IPS-18a (cell line): ENCODE data around the gene TMEM256.
"Not testable (repeated sequence)": the region's sequence is repeated elsewhere in the genome, so short reads cannot be mapped to it uniquely, and the experiment has no call there.

ENCODE experiments used
- H3K27ac ChIP-seq: one replicate; pipeline ENCODE4 v1.5.1; 2013; ENCODE audit warnings: low read length
- H3K27me3 ChIP-seq: one replicate; pipeline ENCODE4 v1.6.1; 2013; ENCODE audit warnings: mild to moderate bottlenecking, low read length; ENCODE audit not compliant: control insufficient read depth, insufficient read depth
- H3K36me3 ChIP-seq: one replicate; pipeline ENCODE4 v1.6.1; 2013; ENCODE audit warnings: low read depth, low read length; ENCODE audit not compliant: control insufficient read depth
- H3K4me1 ChIP-seq: one replicate; pipeline ENCODE4 v1.6.1; 2013; ENCODE audit warnings: low read depth, low read length; ENCODE audit not compliant: control insufficient read depth
- H3K4me3 ChIP-seq: one replicate; pipeline ENCODE4 v1.5.1; 2013; ENCODE audit warnings: low read length
- H3K9ac ChIP-seq: one replicate; pipeline ENCODE4 v1.6.1; 2013; ENCODE audit warnings: mild to moderate bottlenecking, low read length, moderate library complexity
- H3K9me3 ChIP-seq: one replicate; pipeline ENCODE4 v1.6.1; 2013; ENCODE audit warnings: low read depth, low read length; ENCODE audit not compliant: control insufficient read depth

TMEM256 gene

DNA sequence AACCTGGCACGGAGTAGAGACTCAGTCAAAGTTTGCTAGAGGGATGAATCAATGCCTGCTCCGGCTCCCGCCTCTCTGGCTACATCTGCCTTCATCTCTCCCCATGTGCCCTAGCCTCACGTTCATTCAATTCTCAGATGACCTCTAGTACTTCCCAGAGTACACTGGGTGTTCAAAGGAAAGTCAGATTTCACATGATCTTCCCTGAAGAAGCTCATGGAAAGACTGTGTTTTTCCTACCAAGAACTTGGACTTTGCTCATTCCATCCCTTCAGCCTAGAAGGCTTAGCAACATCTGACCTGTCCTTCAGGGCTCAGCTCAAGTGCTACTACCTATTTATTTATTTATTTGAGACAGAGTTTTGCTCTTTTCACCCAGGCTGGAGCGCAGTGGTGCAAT lies 34.1 kb downstream of the TMEM256 start:
- Histone ChIP-seq H3K9me3 (no peaks in the 10 kb centered on the region), H3K27me3 (no peaks in the 10 kb centered on the region), H3K36me3 (no peaks in the 10 kb centered on the region), H3K4me1 (peaks cover 5% of the 10 kb centered on the region), H3K4me3 (no peak overlapping the region), H3K27ac (no peak overlapping the region), H3K9ac (no peak overlapping the region)

GRCh38 chr17:7368599-7368994 lies 35.3 kb downstream of the TMEM256 start:
- H3K9ac ChIP-seq, H3K27me3 ChIP-seq, H3K4me3 ChIP-seq, H3K4me1 ChIP-seq, H3K27ac ChIP-seq, H3K9me3 ChIP-seq, H3K36me3 ChIP-seq: not testable (repeated sequence)

- H3K9me3 ChIP-seq = no peaks in the 10 kb centered on the region
- peaks cover 5% of the 10 kb centered on the region for H3K4me1 ChIP-seq
- no peak overlapping the region for H3K27ac ChIP-seq
- no peaks in the 10 kb centered on the region for H3K27me3 ChIP-seq
- H3K36me3 ChIP-seq = no peaks in the 10 kb centered on the region
- H3K4me3 ChIP-seq = no peak overlapping the region
- H3K9ac ChIP-seq = no peak overlapping the region
Observed at GRCh38 chr17:7367918-7368598, 35.8 kb downstream of the TMEM256 start.

DNA sequence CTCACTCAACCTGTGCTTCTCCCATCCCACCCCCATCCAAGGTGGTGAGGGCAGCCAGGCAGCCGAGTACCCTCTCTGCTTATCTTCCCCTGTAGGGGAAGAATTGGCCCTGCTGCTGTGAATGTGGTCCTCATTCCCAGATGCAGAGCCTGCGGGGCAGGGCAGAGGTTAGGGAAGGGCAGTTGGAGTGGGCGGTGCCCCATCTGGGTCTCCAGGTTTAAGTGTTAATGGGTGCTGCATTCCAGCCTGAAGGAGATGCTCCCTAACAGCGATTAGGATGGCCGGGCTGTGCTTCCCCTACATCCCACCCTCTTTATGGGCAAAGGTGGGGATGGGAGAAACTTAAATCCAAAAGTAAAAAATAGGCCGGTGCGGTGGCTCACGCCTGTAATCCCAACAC lies 36.8 kb downstream of the TMEM256 start:
- H3K27ac ChIP-seq = no peak overlapping the region
- no peaks in the 10 kb centered on the region for H3K36me3 ChIP-seq
- no peaks in the 10 kb centered on the region for H3K27me3 ChIP-seq
- no peak overlapping the region for H3K4me3 ChIP-seq
- no peaks in the 10 kb centered on the region for H3K9me3 ChIP-seq
- H3K4me1 ChIP-seq = peaks cover 5% of the 10 kb centered on the region
- no peak overlapping the region for H3K9ac ChIP-seq

- H3K4me1 ChIP-seq, H3K9me3 ChIP-seq, H3K27ac ChIP-seq, H3K4me3 ChIP-seq, H3K27me3 ChIP-seq, H3K36me3 ChIP-seq, H3K9ac ChIP-seq: not testable (repeated sequence)
Observed at GRCh38 chr17:7365963-7366362, 37.9 kb downstream of the TMEM256 start.

DNA sequence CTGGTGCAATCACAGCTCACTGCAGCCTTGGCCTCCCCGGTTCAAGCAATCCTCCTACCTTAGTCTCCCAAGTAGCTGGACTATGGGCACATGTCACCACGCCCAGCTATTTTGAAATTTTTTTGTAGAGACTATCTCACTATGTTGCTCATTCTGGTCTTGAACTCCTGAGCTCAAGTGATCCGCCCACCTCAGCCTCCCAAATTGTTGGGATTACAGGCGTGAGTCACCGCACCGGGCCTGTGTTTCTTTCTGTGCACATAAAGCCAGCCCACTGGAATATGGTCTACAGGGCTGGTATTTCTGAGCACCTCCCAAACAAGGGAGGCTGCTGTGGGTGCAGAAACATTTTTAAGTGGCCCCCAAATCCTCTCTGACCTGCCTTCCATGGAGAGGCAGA lies 40.6 kb downstream of the TMEM256 start:
- H3K27ac ChIP-seq = no peak overlapping the region
- no peaks in the 10 kb centered on the region for H3K9me3 ChIP-seq
- no peak overlapping the region for H3K9ac ChIP-seq
- no peaks in the 10 kb centered on the region for H3K36me3 ChIP-seq
- no peaks in the 10 kb centered on the region for H3K27me3 ChIP-seq
- H3K4me3 ChIP-seq = no peak overlapping the region
- peaks cover 3% of the 10 kb centered on the region for H3K4me1 ChIP-seq

DNA sequence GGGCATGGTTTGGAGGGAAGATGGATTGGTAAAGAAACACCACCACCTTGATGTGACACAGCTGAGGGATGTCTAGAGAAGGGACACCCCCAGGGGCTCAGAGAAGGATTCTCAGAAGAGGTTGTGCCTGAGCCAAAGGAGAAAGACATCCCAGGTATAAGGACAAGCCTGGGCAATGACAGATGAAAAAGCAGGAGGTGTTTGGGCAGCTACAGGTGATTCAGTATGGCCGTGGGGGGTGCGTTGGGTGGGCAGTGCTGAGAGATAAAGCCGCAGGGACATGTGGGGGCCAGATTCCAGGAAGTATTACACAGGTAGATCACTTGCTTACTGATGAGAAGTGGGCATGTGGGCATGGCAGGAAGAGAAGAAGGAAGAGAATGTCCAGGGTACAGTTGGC lies 42.0 kb downstream of the TMEM256 start:
- H3K36me3 ChIP-seq = no peaks in the 10 kb centered on the region
- no peak overlapping the region for H3K4me3 ChIP-seq
- H3K9ac ChIP-seq = no peak overlapping the region

DNA sequence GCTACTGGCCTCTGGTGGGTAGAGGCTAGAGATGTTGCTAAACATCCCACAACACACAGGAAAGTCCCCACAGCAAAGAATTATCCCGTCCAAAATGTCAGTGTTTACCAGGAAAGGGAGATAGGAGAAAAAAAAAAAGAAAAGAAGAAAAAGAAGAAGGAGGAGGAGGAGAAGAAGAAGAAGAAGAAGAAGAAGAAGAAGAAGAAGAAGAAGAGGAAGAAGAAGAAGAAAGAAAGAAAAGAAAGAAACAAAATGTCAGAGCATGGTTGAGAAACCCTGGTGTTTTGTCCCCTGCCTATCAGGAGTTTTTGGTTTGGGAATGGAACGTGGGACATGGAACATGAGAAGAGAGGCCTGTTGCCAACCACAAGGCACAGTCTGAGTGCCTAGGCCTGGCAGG lies 46.5 kb downstream of the TMEM256 start:
- H3K4me3 ChIP-seq = no peak overlapping the region
- no peaks in the 10 kb centered on the region for H3K27me3 ChIP-seq
- no peaks in the 10 kb centered on the region for H3K9me3 ChIP-seq
- no peaks in the 10 kb centered on the region for H3K36me3 ChIP-seq
- peaks cover 8% of the 10 kb centered on the region for H3K4me1 ChIP-seq
- H3K27ac ChIP-seq = no peak overlapping the region
- H3K9ac ChIP-seq = no peak overlapping the region

More for the DNA sequence above, 42.0 kb downstream of the TMEM256 start:
- Histone ChIP-seq H3K4me1 (no peaks in the 10 kb centered on the region), H3K27ac (no peak overlapping the region), H3K27me3 (no peaks in the 10 kb centered on the region), H3K9me3 (no peaks in the 10 kb centered on the region)

DNA sequence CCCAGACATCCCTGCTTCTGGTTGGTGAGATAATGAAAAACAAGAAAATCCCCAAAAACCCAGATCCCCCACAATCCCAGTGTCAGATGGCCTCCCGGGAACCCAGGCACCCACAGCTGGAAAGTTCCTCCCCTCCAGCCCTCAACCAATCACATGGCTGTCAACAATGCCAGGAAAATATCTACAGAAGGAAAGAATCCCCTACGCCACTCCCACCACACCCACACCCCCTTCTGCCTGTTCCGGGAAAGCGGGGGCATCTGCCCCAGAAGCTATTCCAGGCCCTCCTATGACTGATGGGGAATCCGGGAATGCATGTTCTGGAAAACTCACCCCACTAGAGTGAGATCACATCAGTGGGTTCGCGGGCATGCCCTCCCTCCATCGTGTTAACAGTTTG lies 47.1 kb downstream of the TMEM256 start:
- Histone ChIP-seq H3K27me3 (no peaks in the 10 kb centered on the region), H3K4me3 (no peak overlapping the region), H3K9me3 (no peaks in the 10 kb centered on the region)

GRCh38 chr17:7356072-7356549 lies 47.8 kb downstream of the TMEM256 start:
- Histone ChIP-seq H3K27ac (no peak overlapping the region), H3K27me3 (peaks cover under 1% of the 10 kb centered on the region), H3K9me3 (no peaks in the 10 kb centered on the region), H3K4me1 (peaks cover 8% of the 10 kb centered on the region), H3K36me3 (no peaks in the 10 kb centered on the region), H3K4me3 (peak overlapping the region; percentile 28), H3K9ac (no peak overlapping the region)

More for the DNA sequence above, 47.1 kb downstream of the TMEM256 start:
- no peak overlapping the region for H3K27ac ChIP-seq
- no peak overlapping the region for H3K9ac ChIP-seq
- peaks cover 8% of the 10 kb centered on the region for H3K4me1 ChIP-seq
- H3K36me3 ChIP-seq = no peaks in the 10 kb centered on the region

GRCh38 chr17:7355573-7355972 lies 48.3 kb downstream of the TMEM256 start:
- Histone ChIP-seq H3K4me1 (peaks cover 8% of the 10 kb centered on the region), H3K27ac (no peak overlapping the region), H3K9ac (no peak overlapping the region), H3K4me3 (no peak overlapping the region), H3K27me3 (peaks cover 5% of the 10 kb centered on the region), H3K9me3 (no peaks in the 10 kb centered on the region), H3K36me3 (no peaks in the 10 kb centered on the region)

GRCh38 chr17:7355053-7355452 lies 48.8 kb downstream of the TMEM256 start, which contains the start of gene TMEM95:
Gene TMEM95, plus strand, starts transcription at chr17:7355156. Its CDS starts 49 bp downstream, at chr17:7355205.
- no peak within 1 kb of the TSS for H3K4me3 ChIP-seq
- peaks cover 5% of the 10 kb centered on the region for H3K27me3 ChIP-seq
- no peaks in the 10 kb centered on the region for H3K36me3 ChIP-seq
- no peak within 1 kb of the TSS for H3K27ac ChIP-seq
- no peaks in the 10 kb centered on the region for H3K9me3 ChIP-seq
- peaks cover 8% of the 10 kb centered on the region for H3K4me1 ChIP-seq
- no peak within 1 kb of the TSS for H3K9ac ChIP-seq
